Esophagus muscularis mucosa (tissue), 3 donors: ENCODE results near the gene RRBP1.

Source experiments
- CTCF ChIP-seq, 3 experiments: fragments of 200-600 bp in 2 of 3; fragments of 450-650 bp in 1 of 3; sonication (generic) in 2 of 3; IDR thresholded peaks; one replicate each; pipeline ENCODE4 v1.5.1; 2017 to 2019; ENCODE audit warnings: antibody characterized with exemption in 3 of 3, mild to moderate bottlenecking in 2 of 3, moderate library complexity in 1 of 3
- POLR2A ChIP-seq: fragments of 450-650 bp; IDR thresholded peaks from one replicate; pipeline ENCODE4 v1.6.1; 2017; ENCODE audit warnings: antibody characterized with exemption, moderate library complexity, mild to moderate bottlenecking, low read depth

GRCh38 chr20:17693444-17694001 lies 11.5 kb upstream of the RRBP1 start:
- no peak for TF ChIP-seq CTCF (IDR thresholded peaks at IDR 0.05)
- TF ChIP-seq POLR2A = no peak
